H1 (cell line): ENCODE results near the gene CDPF1. TPM values are rescaled to one million over a fixed set of nuclear protein-coding genes. Genes with fewer than 3 reads are reported as not detected.

ENCODE experiments used
- CTCF ChIA-PET: fragments of 300-600 bp; sonication (Branson Sonifier 250); formaldehyde crosslinking; loops from one replicate; lab custom pipeline; 2021; ENCODE audit not compliant: partially characterized antibody; lab: Charles Lee
- POLR2A ChIA-PET: fragments of 300-600 bp; sonication (Branson Sonifier 250); formaldehyde crosslinking; loops from one replicate; lab custom pipeline; 2021; ENCODE audit warnings: inconsistent platforms; ENCODE audit not compliant: partially characterized antibody; lab: Charles Lee
- DNase-seq, 2 experiments: peaks; one replicate each; pipeline versions ENCODE4 v3.0.0 to v3.0.0-alpha.2; 2010 to 2022; ENCODE audit warnings: low spot score in 2 of 2, low read depth in 1 of 2, mixed read lengths in 1 of 2
- FAIRE-seq: peaks from 2 replicates; lab custom pipeline; 2011; peaks lifted over from hg19 to GRCh38; lab: Jason Lieb, UNC
- H2AFZ ChIP-seq: 2 replicates; pipeline ENCODE4 v1.8.1; 2012; ENCODE audit warnings: low read length, inconsistent platforms
- H2AK5ac ChIP-seq: 2 replicates; pipeline ENCODE4 v1.6.1; 2013; ENCODE audit warnings: low read depth, low read length
- H2BK120ac ChIP-seq: replicated peaks from 2 replicates; pipeline ENCODE3; 2013; ENCODE audit warnings: low read depth, low read length, inconsistent platforms
- H2BK12ac ChIP-seq: 2 replicates; pipeline ENCODE4 v1.6.1; 2013; ENCODE audit warnings: low read depth, low read length
- H2BK15ac ChIP-seq: 2 replicates; pipeline ENCODE4 v1.6.1; 2013; ENCODE audit warnings: low read length
- H2BK20ac ChIP-seq: 2 replicates; pipeline ENCODE4 v1.6.1; 2013; ENCODE audit warnings: low read length
- H2BK5ac ChIP-seq: 2 replicates; pipeline ENCODE4 v1.6.1; 2013; ENCODE audit warnings: low read depth, low read length
- H3K14ac ChIP-seq: 2 replicates; pipeline ENCODE4 v1.6.1; 2013; ENCODE audit warnings: inconsistent platforms; ENCODE audit not compliant: insufficient read length
- H3K18ac ChIP-seq: 2 replicates; pipeline ENCODE4 v1.6.1; 2013; ENCODE audit warnings: low read length; ENCODE audit errors: extremely low read depth
- H3K23ac ChIP-seq: 2 replicates; pipeline ENCODE4 v1.6.1; 2013; ENCODE audit warnings: inconsistent platforms; ENCODE audit not compliant: insufficient read length
- H3K23me2 ChIP-seq: 2 replicates; pipeline ENCODE4 v1.6.1; 2013; ENCODE audit warnings: low read depth, low read length
- H3K27ac ChIP-seq: 2 replicates; pipeline ENCODE4 v1.6.1; 2011; ENCODE audit warnings: low read depth, low read length, inconsistent platforms
- H3K27me3 ChIP-seq, 4 experiments: replicated peaks in 1 of 4; 1 replicate in 1 of 4; 2 replicates in 3 of 4; pipeline versions ENCODE4 v1.6.1 to v1.8.1; 2011 to 2013; ENCODE audit warnings: low read length in 3 of 4, mild to moderate bottlenecking in 3 of 4, inconsistent platforms in 2 of 4, mixed read lengths in 2 of 4, moderate library complexity in 1 of 4; ENCODE audit not compliant: control insufficient read depth in 3 of 4, insufficient read depth in 3 of 4; ENCODE audit errors: extremely low read depth in 1 of 4
- H3K36me3 ChIP-seq, 4 experiments: 2 replicates each; pipeline versions ENCODE4 v1.6.1 to v1.8.1; 2011 to 2013; ENCODE audit warnings: mild to moderate bottlenecking in 4 of 4, low read length in 3 of 4, moderate library complexity in 2 of 4, control low read depth in 1 of 4, inconsistent platforms in 1 of 4; ENCODE audit not compliant: insufficient read depth in 4 of 4, control insufficient read depth in 2 of 4
- H3K4ac ChIP-seq: replicated peaks from 2 replicates; pipeline ENCODE3; 2013; ENCODE audit warnings: low read length, low read depth, mixed read lengths, inconsistent platforms; ENCODE audit not compliant: insufficient read length
- H3K4me1 ChIP-seq, 4 experiments: replicated peaks in 1 of 4; 1 replicate in 1 of 4; 2 replicates in 3 of 4; pipeline versions ENCODE4 v1.6.1 to v1.8.1; 2011 to 2013; ENCODE audit warnings: low read length in 3 of 4, inconsistent platforms in 2 of 4, mixed read lengths in 1 of 4; ENCODE audit not compliant: insufficient read depth in 4 of 4, control insufficient read depth in 3 of 4
- H3K4me2 ChIP-seq, 2 experiments: 2 replicates each; pipeline versions ENCODE4 v1.6.1 to v1.8.1; 2011 to 2013; ENCODE audit warnings: low read depth in 2 of 2, low read length in 2 of 2, control low read depth in 1 of 2, inconsistent platforms in 1 of 2, mild to moderate bottlenecking in 1 of 2; ENCODE audit not compliant: insufficient read depth in 1 of 2
- H3K4me3 ChIP-seq, 4 experiments: fragments of 200-600, 300-600 bp in 1 of 4; sonication (generic), shearing (Covaris generic), sonication (Bioruptor Twin) in 1 of 4; 2 replicates each; pipeline versions ENCODE4 v1.5.1 to v1.8.1; 2011 to 2016; ENCODE audit warnings: low read length in 4 of 4, low read depth in 3 of 4, control low read depth in 2 of 4, inconsistent platforms in 2 of 4, mild to moderate bottlenecking in 2 of 4, mixed read lengths in 1 of 4, moderate library complexity in 1 of 4; ENCODE audit not compliant: insufficient read depth in 2 of 4; ENCODE audit errors: extremely low read depth in 1 of 4
- H3K56ac ChIP-seq: replicated peaks from 2 replicates; pipeline ENCODE3; 2013; ENCODE audit warnings: low read depth, mild to moderate bottlenecking, mixed read lengths, low read length, inconsistent platforms; ENCODE audit not compliant: insufficient read length
- H3K79me1 ChIP-seq: 2 replicates; pipeline ENCODE4 v1.6.1; 2013; ENCODE audit warnings: low read depth, low read length, control low read depth
- H3K79me2 ChIP-seq, 2 experiments: 2 replicates each; pipeline versions ENCODE4 v1.6.1 to v1.8.1; 2012 to 2013; ENCODE audit warnings: low read length in 2 of 2, mild to moderate bottlenecking in 2 of 2, inconsistent platforms in 1 of 2; ENCODE audit not compliant: insufficient read depth in 2 of 2, control insufficient read depth in 1 of 2
- H3K9ac ChIP-seq, 4 experiments: replicated peaks in 1 of 4; 1 replicate in 1 of 4; 2 replicates in 3 of 4; pipeline versions ENCODE4 v1.6.1 to v1.8.1; 2011 to 2013; ENCODE audit warnings: low read depth in 3 of 4, low read length in 3 of 4, control low read depth in 2 of 4, mild to moderate bottlenecking in 2 of 4, moderate library complexity in 2 of 4, inconsistent platforms in 1 of 4; ENCODE audit errors: extremely low read depth in 1 of 4
- H3K9me3 ChIP-seq, 2 experiments: 2 replicates each; pipeline versions ENCODE4 v1.6.1 to v1.8.1; 2012 to 2013; ENCODE audit warnings: mild to moderate bottlenecking in 2 of 2, moderate library complexity in 2 of 2, control low read depth in 1 of 2, inconsistent platforms in 1 of 2, low read depth in 1 of 2, low read length in 1 of 2, mixed read lengths in 1 of 2; ENCODE audit not compliant: insufficient read depth in 2 of 2
- H4K20me1 ChIP-seq, 2 experiments: replicated peaks in 1 of 2; 2 replicates each; pipeline versions ENCODE3 to v1.8.1; 2011 to 2013; ENCODE audit warnings: inconsistent platforms in 2 of 2, low read length in 2 of 2, mild to moderate bottlenecking in 1 of 2; ENCODE audit not compliant: insufficient read depth in 2 of 2, control insufficient read depth in 1 of 2
- H4K5ac ChIP-seq: 2 replicates; pipeline ENCODE4 v1.6.1; 2013; ENCODE audit warnings: low read length, low read depth, mixed read lengths, inconsistent platforms; ENCODE audit not compliant: insufficient read length
- H4K8ac ChIP-seq: 2 replicates; pipeline ENCODE4 v1.8.0; 2013; ENCODE audit warnings: mild to moderate bottlenecking, moderate library complexity, low read length, inconsistent platforms; ENCODE audit not compliant: insufficient read depth; ENCODE audit errors: extremely low read depth
- H4K91ac ChIP-seq: replicated peaks from 2 replicates; pipeline ENCODE3; 2013; ENCODE audit warnings: low read length, mixed read lengths, inconsistent platforms; ENCODE audit not compliant: insufficient read length
- E2F6 ChIP-seq: IDR thresholded peaks from 2 replicates; pipeline ENCODE4 v1.6.1; 2012; ENCODE audit warnings: inconsistent platforms
- RAD21 ChIP-seq, 2 experiments: IDR thresholded peaks in 1 of 2; conservative IDR thresholded peaks in 1 of 2; 2 replicates each; pipeline ENCODE4 v1.6.1; 2011; ENCODE audit warnings: low read depth in 2 of 2, low read length in 2 of 2, improper control_type of control experiment in 1 of 2, inconsistent platforms in 1 of 2, mild to moderate bottlenecking in 1 of 2, moderate library complexity in 1 of 2
- SP1 ChIP-seq: IDR thresholded peaks from 2 replicates; pipeline ENCODE4 v1.6.1; 2011; ENCODE audit warnings: low read depth, low read length
- SUZ12 ChIP-seq: fragments of 200-600 bp; sonication (generic); IDR thresholded peaks from 2 replicates; pipeline ENCODE4 v1.6.1; 2012; ENCODE audit warnings: mild to moderate bottlenecking, inconsistent platforms, low read length, moderate library complexity, mixed read lengths
- TEAD4 ChIP-seq: IDR thresholded peaks from 2 replicates; pipeline ENCODE4 v1.6.1; 2012; ENCODE audit warnings: low read depth, low read length, inconsistent platforms, mixed read lengths
- ZNF274 ChIP-seq: IDR thresholded peaks from 2 replicates; pipeline ENCODE4 v1.7.0; 2012; ENCODE audit warnings: low read length, borderline replicate concordance; ENCODE audit errors: extremely low read depth
- WGBS, 2 experiments: shearing (Covaris generic) in 1 of 2; methylation state at CpG; one replicate each; pipeline versions ENCODE4 v1.1.6 to v1.1.7; 2013 to 2015; ENCODE audit warnings: low lambda C conversion rate in 2 of 2, mixed read lengths in 2 of 2, inconsistent platforms in 1 of 2, low coverage in 1 of 2, missing lambda C conversion rate in 1 of 2; ENCODE audit not compliant: insufficient replicate concordance in 2 of 2, insufficient coverage in 1 of 2, insufficient read length in 1 of 2; ENCODE audit errors: extremely low coverage in 1 of 2, missing lambda C conversion rate in 1 of 2; 5-methylcytosine and 5-hydroxymethylcytosine counted together
- polyA plus RNA-seq, 7 experiments: library from polyadenylated mRNA; depleted of rRNA in 3 of 7; stranded (reverse) in 5 of 7; unstranded in 2 of 7; fragments of >200 nt in 5 of 7; fragments of 200-250 nt in 2 of 7; gene quantifications; 1 replicate in 5 of 7; 2 replicates in 1 of 7; 4 replicates in 1 of 7; pipeline versions ENCODE4 v1.2.1 to v1.2.3, GENCODE V29; 2011 to 2013; ENCODE audit warnings: missing spikeins in 2 of 7, mixed read lengths in 2 of 7
- total RNA-seq: library from RNA; stranded (reverse); fragmentation: NEBNext Ultra II Directional; extraction: Animal tissue kit (Norgen Biotek cat#: 25700); gene quantifications from 2 replicates; pipeline ENCODE4 v1.2.1, GENCODE V29; 2021

The CDPF1 gene
- total and polyA plus RNA-seq, 2 of the 8 experiments (the other 6 are each of a cell fraction or from before 2014, with no cell fraction given) = 9.7 to 13.7 TPM

- Histone ChIP-seq H3K23me2 (no peaks in the 10 kb centered on the region), H3K4me1 (no peaks in the 10 kb centered on the region), H4K20me1 (peaks cover 0 to 7% of the 10 kb centered on the region in 2 experiments), H3K4me3 (no peak overlapping the region), H3K27me3 (no peaks in the 10 kb centered on the region), H2BK12ac (no peak overlapping the region), H3K9ac (no peak overlapping the region), H3K79me1 (no peaks in the 10 kb centered on the region; the same call in 1 of the 2 replicates), H3K36me3 (peaks cover 2 to 7% (median 5%) of the 10 kb centered on the region in 4 experiments; a peak in 4 of 8 replicates), H3K79me2 (no peaks in the 10 kb centered on the region), H4K5ac (no peak overlapping the region), H3K4me2 (no peak overlapping the region), H2BK120ac (no peak overlapping the region), H3K9me3 (no peaks in the 10 kb centered on the region), H3K27ac (no peak overlapping the region), H3K23ac (no peak overlapping the region), H2BK15ac (no peak overlapping the region), H3K56ac (no peak overlapping the region), H3K4ac (no peak overlapping the region), H3K14ac (no peak overlapping the region), H2AFZ (no peak overlapping the region), H2AK5ac (no peak overlapping the region), H4K8ac (no peak overlapping the region), H2BK20ac (no peak overlapping the region), H2BK5ac (no peak overlapping the region), H4K91ac (no peak overlapping the region), H3K18ac (no peak overlapping the region)
- ChIA-PET CTCF (interaction anchor here (1.3 kb wide), 1 partner anchor 280 kb away, joined by 8 read pairs; no protein-coding TSS in a partner anchor), POLR2A (interaction anchor here (1.3 to 1.5 kb wide), 2 partner anchors 9 to 11 kb away, joined by 4 to 5 read pairs; partner anchors contain the start of gene GTSE1)
- TF ChIP-seq TEAD4 = no peak
- TF ChIP-seq SP1 = no peak
- TF ChIP-seq RAD21 (IDR thresholded peaks at IDR 0.05 in 1 of 2, conservative IDR thresholded peaks at IDR 0.05 in 1 of 2; ENCODE audit: low read depth in 2 of 2, low read length in 2 of 2) = no peak
- no peak for TF ChIP-seq SUZ12
- TF ChIP-seq E2F6 = no peak
- TF ChIP-seq ZNF274 = no peak
- no peak for FAIRE-seq
- no peak for DNase-seq
- 77% methylated on average over 3 of the region's 3 CpGs; no CpG with 5 or more reads in 1 of the 2 experiments for WGBS, 2 experiments
These were observed 35.9 kb upstream of the CDPF1 start for GRCh38 chr22:46286006-46286405.
